Measurements from ENCODE around the gene DNAJC4. TPM values are rescaled to one million over a fixed set of nuclear protein-coding genes. Genes with fewer than 3 reads are reported as not detected.

The DNAJC4 gene
- total RNA-seq, 1 donor from 2014 or later: 39.5 TPM

- Histone ChIP-seq H3K36me3 (peaks cover 7% of the 10 kb centered on the region), H3K4me3 (no peak overlapping the region), H3K4me1 (peaks cover 45% of the 10 kb centered on the region), H3K9me3 (no peaks in the 10 kb centered on the region), H3K27ac (no peak overlapping the region), H3K27me3 (ENCODE audit: low read depth) (no peaks in the 10 kb centered on the region)
- DNase-seq (no peak), ATAC-seq (no peak)
- TF ChIP-seq CTCF (IDR thresholded peaks at IDR 0.05): no peak
- intact Hi-C loops (cut with DNase I): no loop called here
Observed at GRCh38 chr11:64248578-64248977, 18.2 kb downstream of the DNAJC4 start.

- no peaks in the 10 kb centered on the region for H3K27me3 ChIP-seq (ENCODE audit: low read depth)
- DNase-seq (no peak), ATAC-seq (no peak)
- intact Hi-C loops (cut with DNase I): no loop called here
- H3K36me3 ChIP-seq: peaks cover 3% of the 10 kb centered on the region
- no peak overlapping the region for H3K4me3 ChIP-seq
- TF ChIP-seq CTCF (IDR thresholded peaks at IDR 0.05): no peak
- no peaks in the 10 kb centered on the region for H3K9me3 ChIP-seq
- H3K4me1 ChIP-seq: peaks cover 48% of the 10 kb centered on the region
- no peak overlapping the region for H3K27ac ChIP-seq
Observed at GRCh38 chr11:64249038-64249437, 18.7 kb downstream of the DNAJC4 start.

GRCh38 chr11:64249563-64250414 is 19.4 kb downstream of the DNAJC4 start:
- no peaks in the 10 kb centered on the region for H3K27me3 ChIP-seq (ENCODE audit: low read depth)
- H3K4me3 ChIP-seq: no peak overlapping the region
- H3K9me3 ChIP-seq: no peaks in the 10 kb centered on the region
- intact Hi-C loops (cut with DNase I): no loop called here
- peaks cover 46% of the 10 kb centered on the region for H3K4me1 ChIP-seq
- DNase-seq: no peak
- H3K27ac ChIP-seq: no peak overlapping the region
- no peak for TF ChIP-seq CTCF (IDR thresholded peaks at IDR 0.05)
- no peak for ATAC-seq
- H3K36me3 ChIP-seq: peaks cover 6% of the 10 kb centered on the region

- H3K9me3 ChIP-seq: no peaks in the 10 kb centered on the region
- no peak overlapping the region for H3K27ac ChIP-seq
- H3K36me3 ChIP-seq: peaks cover 13% of the 10 kb centered on the region
- no peak for ATAC-seq
- DNase-seq: no peak
- intact Hi-C loops (cut with DNase I): no loop called here
- peaks cover 39% of the 10 kb centered on the region for H3K4me1 ChIP-seq
- peak overlapping the region; percentile 91 for H3K4me3 ChIP-seq
- no peak for TF ChIP-seq CTCF (IDR thresholded peaks at IDR 0.05)
- no peaks in the 10 kb centered on the region for H3K27me3 ChIP-seq (ENCODE audit: low read depth)
Observed at GRCh38 chr11:64250415-64251015, 20.2 kb downstream of the DNAJC4 start.

GRCh38 chr11:64251016-64251752 is 20.8 kb downstream of the DNAJC4 start, which contains the start of gene PLCB3:
Gene PLCB3 (plus strand): TSS chr11:64251530. CDS start chr11:64251650, 120 bp downstream.
- Histone ChIP-seq H3K27me3 (ENCODE audit: low read depth) (no peaks in the 10 kb centered on the region), H3K4me1 (peaks cover 33% of the 10 kb centered on the region), H3K4me3 (peak within 1 kb of the TSS; percentile 91), H3K27ac (peak within 1 kb of the TSS; percentile 77), H3K36me3 (peaks cover 20% of the 10 kb centered on the region), H3K9me3 (no peaks in the 10 kb centered on the region)
- TF ChIP-seq CTCF (IDR thresholded peaks at IDR 0.05): peak; percentile 73
- DNase-seq (peak; percentile 69), ATAC-seq (peak; percentile 78 to 79)
- intact Hi-C loops (cut with DNase I): no loop called here

Measured in lower lobe of right lung (tissue), 2 donors.